NCI-H345 treated with DMSO at 0.1 percent for 48 hours (cell line): ENCODE measurements around the gene PPM1G.
A peak's percentile ranks its signal among the peaks of the same experiment; 100 is the strongest.

Experiments
- DNase-seq: peaks from one replicate; lab custom pipeline; 2025; ENCODE audit not compliant: unreplicated experiment; lab: John Stamatoyannopoulos, UW

PPM1G gene

DNA sequence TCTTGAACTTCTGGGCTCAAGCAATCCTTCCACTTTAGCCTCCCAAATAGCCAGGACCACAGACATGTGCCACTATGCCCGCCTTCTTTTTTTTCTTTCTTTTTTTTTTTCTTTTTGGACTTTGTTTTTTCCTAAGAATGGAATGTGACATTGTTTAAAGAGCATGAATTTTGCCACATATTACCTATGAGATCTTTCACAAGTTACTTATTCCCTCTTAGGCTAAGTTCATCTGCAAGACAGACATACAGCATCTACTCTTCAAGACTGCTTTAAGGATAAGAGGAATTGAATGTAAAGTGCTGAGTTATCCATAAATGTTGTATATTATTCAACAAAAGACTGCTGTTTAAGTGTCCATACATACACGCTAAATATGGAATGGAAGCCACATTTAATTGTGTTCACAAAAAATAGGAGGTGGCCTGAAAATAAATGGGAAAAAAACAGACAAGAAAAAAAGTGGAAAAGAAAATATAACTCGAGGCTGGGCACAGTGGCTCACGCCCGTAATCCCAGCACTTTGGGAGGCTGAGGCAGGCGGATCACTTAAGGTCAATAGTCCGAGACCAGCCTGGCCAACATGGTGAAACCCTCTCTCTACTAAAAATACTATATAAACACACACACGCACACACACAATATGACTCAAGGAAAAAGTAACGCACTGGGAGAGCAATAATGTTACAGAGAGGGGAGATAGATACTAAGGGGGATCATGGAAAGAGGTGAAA lies 3.2 kb upstream of the PPM1G start:
- no peak for DNase-seq

DNA sequence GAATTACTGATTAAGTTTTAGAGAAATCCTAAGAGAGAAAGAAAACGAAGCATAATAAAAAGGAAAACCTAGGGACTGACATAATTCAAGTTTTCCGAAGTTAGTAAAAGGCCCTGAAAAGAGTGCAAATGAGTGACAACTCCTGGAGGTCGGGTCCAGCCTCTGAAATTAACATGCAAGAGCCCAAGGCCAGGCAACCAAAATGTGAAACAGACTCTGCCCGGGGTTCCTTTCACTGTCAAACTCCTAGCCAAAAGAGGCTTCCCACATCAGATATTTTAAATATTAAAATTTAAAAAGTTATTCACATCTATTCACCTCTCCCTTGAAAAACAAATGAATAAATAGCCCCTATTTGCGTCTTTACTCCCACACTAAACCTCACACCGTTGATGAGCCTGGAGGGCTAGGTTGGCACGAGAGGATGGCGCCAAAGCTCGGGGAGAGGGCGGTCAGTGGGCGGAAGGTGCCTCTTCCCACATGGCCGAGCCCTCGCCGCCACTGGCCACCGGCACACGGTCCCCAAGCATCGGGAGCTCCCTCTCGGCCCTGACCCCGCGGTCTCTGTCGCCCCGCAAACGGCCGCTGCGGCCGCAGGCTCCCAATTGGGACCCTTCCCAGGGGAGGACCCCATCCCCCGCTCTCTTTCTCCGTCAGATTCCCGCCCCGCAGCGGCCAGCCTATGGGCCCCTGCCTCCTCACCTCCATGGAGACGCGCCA lies 630 bp downstream of the PPM1G start:
- DNase-seq = no peak

DNA sequence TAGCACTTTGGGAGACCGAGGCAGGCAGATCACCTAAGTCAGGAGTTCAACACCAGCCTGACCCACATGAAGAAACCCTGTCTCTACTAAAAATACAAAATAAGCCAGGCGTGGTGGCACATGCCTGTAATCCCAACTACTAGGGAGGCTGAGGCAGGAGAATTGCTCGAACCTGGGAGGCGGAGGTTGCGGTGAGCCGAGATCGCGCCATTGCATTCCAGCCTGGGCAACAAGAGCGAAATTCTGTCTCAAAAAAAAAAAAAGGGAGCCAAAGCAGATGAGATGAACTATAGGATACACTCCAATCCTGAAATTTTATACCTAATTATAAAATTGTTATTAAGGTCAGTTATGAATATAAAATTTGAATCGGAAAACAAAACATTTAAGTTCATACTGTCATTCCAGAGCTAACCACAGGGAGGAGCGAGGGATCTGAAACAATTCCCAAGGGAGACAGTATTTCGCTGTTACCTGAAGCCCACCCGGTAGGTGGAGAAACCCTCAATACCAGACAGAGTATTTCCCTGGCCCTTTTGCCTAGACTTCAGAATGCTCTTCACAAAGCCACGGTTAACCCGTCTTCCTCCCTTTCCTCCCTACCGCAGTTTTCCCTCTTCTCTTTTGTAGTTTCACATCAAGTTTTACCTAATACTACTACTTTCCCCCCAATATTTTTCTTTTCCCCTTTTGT lies 1.4 kb downstream of the PPM1G start:
- peak; percentile 76 for DNase-seq

DNA sequence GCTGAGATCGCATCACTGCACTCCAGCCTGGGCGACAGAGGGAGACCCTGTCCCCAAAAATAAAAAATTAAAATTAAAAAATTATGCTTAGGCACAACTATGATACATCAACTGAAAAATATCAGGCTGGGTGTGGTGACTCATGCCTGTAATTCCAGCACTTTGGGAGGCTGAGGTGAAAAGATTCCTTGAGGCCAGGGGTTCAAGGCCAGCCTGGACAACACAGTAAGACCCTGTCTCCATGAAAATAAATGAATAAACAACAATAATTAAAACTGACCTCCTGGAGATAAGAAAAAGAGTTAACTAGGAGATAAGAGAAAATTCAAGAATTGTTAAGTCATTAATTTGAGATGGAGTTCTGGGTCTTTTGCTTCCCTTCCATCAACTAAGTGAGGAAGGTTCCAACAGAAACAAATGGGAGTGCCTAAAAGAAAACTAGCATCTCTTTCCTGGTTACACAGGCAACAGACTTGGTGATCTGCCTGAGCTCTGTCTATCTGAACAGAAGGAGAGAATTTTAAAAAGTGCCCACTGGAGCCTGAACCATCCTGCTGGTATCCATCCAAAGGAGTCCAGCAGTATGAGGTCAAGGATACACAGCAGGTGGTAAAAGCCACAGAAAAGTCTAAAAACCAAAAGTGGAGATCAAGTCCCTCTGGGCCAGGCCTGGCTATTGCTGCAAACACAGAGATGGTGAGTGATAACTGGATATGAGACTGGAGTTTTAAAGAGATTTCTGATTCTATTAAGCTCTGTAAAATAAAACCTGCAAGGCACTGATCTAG lies 8.8 kb downstream of the PPM1G start:
- no peak for DNase-seq

DNA sequence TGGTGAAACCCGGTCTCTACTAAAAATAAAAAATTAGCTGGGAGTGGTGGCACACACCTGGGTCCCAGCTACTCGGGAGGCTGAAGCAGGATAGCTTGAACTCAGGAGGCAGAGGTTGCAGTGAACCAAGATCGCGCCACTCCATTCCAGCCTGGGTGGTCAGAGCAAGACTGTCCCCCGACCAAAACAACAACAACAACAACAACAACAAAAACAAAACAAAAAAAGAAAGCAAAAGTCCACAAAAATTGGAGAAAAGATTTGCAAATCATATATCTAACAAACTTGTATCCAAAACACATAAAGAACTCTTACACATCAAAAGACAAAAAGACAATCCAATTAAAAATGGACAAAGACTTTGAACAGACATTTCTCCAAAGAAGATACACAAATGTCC lies 10.4 kb downstream of the PPM1G start:
- DNase-seq = no peak

DNA sequence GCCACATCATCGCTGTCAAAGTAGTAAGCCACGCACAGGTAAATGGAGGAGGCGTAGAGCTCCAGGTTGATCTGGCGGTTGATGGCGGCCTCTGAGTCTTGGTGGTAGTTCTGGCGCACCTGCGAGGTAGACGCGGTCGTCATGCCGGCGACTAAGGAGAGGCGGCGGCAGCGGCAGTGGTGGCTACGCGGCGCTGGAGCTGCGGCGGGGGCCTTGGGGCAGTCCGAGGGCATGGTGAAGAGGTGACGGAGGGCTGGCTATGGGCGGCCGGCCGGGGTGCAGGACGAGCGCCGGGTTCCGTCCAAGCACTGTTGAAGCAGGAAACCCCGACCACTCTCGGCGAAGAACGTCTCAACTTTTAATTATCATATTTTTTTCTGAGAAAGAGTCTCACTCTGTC lies 16.2 kb downstream of the PPM1G start:
- no peak for DNase-seq

DNA sequence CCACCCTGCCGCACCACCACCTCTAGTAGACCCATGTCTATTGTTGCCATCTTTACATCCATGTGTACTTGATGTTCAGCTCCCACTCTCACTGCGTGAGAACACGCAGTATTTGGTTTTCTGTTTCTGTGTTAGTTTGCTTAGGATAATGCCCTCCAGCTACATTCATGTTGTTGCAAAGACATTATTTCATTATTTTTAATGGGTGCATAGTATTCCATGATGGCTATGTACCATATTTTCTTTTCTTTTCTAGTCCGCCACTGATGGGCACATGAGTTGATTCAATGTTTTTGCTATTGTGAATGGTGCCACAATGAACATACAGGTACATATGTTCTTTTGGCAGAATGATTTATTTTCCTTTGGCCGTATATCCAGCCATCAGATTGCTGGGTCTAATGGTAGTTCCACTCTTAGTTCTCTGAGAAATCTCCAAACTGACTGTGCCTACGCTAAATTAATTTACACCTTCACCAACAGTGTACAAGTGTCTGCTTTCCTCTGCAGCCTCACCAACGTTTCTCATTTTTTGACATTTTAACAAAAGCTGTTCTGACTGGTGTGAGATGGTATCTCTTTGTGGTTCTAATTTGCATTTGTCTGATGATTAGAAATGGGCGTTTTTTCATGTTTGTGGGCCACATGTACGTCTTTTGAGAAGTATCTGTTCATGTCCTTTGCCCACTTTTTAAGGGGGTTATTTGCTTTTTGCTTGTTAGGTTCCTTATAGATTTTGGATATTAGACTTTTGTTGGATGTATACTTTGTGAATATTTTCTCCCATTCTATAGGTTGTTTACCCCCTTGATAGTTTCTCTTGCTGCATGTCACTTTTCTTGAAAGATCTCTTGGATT lies 18.3 kb downstream of the PPM1G start:
- no peak for DNase-seq

DNA sequence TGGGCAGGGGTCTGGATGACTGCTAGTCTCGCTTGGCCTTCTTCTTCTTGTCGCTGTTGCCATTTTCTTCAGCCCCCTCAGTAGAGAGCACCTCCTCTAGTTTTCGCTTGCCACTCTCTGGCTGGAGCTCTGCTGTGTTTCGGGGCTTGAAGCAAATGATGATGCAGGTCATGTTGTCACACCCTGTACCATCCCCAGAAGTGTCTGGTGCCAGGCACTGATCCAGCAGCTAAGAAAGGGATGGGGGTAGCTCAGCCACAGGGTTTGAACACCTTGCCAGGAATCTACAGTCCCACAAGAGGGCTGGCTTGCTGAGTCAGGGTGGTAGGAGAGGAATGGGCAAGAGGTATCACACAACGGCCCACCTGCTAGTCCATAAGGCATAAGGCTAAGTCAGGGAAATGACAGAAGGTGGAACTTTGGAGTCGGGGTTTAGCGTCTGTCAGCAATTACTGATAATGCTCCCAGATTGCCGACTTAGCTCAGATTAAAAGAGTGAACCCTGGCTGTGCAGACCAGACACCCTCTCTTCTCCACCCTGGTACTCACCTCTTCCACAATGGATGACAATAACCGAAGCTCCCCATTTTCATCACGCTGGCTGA lies 27.7 kb downstream of the PPM1G start:
- no peak for DNase-seq

DNA sequence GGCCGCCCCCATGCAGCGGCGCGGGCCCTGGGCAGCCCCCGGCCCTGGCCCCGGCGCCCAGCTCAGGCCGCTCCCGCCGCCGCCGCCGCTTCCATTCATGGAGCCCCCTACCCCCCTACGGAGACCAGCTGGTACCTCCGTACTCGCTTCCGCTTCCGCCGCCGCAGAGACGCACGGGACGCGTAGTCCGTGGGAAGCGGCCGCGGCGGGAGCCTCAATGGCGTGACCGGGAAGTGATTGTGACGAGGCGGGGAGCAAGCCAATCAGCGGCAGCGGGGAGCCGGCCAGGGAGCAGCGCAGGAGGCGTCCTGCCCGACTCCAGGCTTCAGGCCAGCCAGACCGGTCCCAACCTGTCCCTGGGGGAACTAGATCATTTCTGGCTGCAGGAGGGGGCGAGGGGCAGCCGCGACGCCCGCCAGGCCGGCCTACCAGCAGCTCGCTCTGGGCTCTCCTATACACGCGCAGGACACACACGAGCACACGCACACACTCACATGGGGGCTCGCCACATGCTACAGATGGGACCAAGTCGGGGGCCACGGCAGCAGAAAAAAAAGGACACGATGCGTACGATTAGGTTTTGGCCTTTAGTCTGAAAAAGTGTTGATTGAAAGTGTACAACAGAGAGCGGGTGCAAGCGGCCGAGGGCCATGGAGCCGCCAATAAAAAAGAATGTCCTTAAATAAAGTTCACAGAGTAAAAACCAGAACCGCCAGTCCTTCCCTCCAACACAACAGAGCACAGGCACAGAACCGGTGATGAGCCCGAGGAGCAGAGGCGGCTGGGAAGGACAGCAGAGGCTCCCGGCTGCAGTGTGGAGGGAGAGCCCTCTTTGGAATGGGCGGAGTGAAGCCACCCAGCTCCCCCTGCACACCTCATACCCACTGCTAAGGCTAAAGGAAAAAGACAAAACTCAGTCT lies 28.5 kb downstream of the PPM1G start, which contains the start of gene ZNF513:
Gene ZNF513, minus strand, starts transcription at position 109 of the 920 bp plus-strand sequence. CDS start 208 bp downstream, outside the sequence.
- peak; percentile 91 for DNase-seq

DNA sequence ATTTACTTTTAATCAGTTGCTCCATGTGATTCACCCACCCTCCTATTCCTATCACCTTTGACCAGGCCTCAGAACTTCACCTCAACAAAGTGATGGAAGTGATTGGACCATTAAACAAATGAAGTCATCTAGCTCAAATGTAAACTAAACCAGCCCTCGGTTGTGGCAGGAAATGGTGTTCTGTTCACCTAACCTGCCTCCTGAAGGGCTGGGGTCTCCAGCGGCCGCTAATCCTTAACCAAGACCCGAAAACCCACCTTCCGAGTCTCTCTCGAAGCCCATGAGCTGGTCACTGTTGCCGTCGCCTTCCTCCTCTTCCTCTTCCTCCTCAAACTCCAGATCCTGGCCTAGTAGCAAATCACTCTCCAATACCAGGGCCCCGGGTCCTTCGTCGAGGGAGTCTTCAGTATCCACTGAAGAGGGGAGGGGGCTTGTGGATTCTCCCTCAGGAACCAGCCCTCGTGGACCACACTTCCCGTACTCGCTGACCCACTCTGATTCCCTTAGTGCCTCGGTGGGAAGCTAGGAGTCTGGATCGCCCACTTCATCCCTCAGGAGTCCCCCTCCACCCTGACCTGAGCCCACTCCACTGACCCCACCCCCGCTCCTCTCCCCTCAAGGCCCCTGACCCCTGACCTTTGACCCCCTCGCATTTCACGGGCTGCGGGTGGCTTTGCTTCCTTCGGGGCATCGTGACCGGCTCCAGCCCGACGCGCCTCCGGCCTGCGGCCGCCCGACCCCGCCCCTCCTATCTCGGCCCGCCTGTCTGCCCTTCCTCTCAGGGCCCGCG lies 29.4 kb downstream of the PPM1G start:
- no peak for DNase-seq

DNA sequence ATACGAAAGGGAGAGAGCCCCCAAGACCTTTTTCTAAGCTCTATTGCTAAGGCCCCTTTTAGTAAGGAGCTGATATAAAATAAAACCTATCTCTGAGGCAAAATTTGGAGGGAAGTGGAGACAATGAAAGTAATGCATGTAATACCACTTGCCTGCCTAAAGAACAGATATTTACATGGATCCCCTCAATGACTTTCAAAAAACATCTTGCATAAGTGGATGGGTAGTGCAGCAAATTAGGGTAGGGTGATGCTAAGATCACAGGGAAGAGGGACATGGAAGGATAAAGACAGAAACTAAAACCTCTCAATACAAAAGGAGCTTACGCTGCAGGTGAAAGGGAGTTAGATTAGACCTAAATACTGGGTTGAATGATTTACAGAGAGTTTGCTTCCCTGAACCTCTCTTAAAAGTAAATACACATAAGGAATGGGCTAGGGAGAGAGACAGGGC lies 30.0 kb downstream of the PPM1G start:
- no peak for DNase-seq

DNA sequence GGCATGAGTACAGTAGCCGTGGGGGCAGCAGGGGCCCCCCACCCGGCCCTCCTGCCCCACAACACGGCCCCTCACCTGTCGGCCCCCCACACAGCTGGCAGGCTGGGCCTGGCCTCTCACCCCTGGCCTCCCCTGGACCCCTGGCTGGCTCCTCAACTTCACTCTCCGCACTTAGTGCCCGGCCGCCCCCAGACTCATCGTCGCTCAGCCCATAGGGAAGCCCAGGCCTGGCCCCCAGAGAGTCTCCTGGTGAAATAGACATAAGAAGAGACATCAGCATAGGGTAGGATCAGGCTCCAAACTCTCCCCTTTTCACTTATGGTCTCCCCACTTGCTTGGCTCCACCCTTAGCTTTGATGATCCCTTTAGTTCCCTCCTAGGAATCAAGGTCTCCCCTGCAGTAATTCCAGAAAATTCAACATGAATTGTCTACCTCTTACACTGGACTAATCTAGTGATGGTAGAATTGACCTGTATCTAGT lies 30.5 kb downstream of the PPM1G start:
- DNase-seq = no peak

DNA sequence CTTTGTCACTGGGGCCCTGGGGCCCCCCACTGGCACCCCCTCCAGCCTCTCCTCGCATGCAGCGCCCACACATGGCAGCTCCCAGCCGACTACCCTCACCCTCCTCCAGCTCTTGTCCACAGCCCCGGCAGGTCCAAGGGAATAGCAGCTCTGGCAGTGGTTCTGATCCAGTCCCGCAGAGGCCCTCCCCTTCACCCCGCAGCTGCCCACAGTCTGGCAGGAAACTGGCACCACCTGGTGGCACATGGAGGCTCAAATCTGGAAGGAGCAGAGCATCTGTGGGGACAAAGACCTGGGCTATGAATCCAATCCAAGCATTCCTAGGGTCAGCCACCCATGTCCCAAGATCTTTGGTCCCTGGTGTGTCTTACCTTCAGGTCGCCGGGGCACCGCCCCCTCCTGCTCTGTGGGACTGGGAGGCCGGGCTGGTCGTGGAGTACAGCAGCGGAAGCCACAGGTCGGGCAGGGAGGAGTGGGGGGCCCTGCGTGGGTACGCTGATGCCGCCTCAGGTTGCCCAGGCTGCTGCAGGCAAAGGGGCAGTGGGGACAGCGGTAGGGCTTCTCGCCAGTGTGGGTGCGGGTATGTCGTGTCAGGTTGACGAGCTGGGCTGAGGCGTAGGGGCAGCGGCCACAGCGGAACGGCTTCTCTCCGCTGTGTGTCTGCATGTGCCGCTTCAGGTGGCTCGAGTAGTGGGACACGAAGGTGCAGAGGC lies 31.1 kb downstream of the PPM1G start:
- no peak for DNase-seq

DNA sequence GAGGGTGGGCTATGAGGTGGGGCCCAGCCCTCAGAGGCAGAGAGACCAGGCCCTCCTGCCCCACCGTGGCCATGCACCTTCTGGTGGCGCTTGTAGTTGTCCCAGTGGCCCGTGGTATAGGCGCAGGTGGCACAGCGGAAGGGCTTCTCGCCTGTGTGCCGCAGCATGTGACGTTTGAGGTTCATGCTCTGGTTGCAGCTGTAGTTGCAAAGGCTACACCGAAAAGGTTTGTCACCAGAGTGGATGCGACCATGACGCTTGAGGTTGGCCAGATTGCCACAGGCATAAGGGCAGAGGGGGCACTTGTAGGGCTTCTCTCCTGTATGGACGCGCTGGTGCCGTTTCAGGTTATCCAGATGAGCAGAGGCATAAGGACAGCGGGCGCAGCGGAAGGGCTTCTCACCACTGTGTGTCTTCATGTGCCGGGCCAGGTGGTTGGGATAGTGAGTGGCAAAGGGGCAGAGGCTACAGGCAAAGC lies 31.7 kb downstream of the PPM1G start:
- no peak for DNase-seq

DNA sequence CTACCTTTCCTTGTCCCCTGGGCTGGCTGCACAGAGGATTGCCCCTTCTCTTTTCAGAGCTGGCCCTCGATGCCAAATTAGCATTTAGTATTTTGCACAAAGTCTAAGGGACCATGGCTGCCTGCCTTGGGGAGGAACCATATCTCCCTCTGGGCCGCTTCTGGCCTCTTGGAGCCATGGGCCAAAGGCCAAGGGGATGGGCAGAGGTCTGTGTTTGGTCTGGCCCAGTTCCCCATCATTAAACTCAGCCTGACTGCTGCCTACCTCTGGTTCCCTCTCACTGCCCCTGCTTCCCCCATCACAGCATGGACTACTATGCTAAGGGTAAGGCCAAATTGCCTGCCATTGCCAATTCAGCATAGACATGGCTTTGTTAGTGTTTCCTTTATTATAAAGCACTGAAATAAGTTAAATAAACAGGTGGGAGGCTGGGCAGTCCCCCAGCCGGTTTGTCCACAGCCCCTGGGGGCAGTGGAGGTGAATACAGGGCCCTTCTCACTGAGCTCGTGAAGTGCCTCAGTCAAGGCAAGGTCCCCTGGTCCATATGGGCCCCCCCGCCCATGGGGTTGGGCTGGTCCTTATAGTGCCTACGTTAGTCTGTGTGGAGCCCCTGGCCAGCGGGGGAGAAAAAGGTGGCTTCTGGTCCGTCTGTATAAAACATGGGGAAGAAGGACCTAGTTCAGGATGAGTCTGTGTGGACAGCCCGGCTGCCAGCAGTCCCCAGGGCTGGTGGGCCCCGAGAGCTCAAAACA lies 32.3 kb downstream of the PPM1G start:
- DNase-seq = no peak

DNA sequence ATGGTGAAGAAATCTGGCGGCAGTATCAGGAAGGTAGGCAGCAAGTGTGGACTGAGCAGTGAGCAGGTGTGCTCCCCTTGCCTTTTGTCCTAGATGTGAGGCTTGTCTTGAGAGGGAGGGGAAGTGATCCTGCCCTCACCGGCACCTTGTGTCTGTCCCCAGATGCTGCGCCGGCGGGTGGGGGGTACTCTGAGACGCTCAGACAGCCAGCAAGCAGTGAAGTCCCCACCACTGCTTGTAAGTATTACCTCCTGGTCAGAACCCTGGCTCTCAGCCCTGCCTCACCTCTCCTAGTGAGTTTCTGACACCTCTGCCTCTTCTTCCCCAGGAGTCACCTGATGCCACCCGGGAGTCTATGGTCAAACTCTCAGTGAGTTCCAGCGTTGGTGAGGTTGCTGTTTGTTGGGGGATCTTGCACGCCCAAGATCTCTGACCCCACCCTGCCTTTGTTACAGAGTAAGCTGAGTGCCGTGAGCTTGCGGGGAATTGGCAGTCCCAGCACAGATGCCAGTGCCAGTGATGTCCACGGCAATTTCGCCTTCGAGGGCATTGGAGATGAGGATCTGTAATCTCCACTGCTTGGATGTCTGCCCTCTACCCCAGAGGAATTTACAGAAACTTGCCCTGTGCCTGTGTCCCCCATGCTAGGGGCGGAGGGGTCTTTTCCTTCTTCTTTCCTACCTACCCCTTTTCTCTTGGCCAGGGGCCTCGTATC lies 33.1 kb downstream of the PPM1G start:
- no peak for DNase-seq
